ENCODE data around the gene SLITRK6. TPM values are rescaled to one million over a fixed set of nuclear protein-coding genes. Genes with fewer than 3 reads are reported as not detected.

The SLITRK6 gene
- total and polyA plus RNA-seq, 2 donors (not counting 3 experiments of a cell fraction or from before 2014, with no cell fraction given): not detected

DNA sequence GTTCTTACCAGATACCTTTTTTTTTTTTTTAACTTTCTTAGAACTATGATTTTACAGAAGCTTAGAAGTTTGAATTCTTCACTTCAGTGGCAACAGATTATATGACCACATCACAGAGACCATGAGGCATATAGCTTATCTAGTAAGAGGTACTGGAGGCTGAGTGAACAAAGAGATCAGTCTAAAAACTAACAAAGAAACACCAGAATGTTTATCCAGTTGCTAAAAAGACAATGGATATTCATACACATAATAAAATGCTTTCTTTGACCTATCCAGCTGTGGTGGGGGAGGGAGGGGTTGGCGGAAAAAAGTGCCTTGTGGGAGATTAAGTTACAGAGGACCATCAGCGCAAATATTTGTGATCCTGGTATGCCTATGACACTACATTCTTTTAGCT lies 34.7 kb upstream of the SLITRK6 start:
- Histone ChIP-seq H3K9me3 (replicated peaks; ENCODE audit: control insufficient read depth, insufficient read depth, low read length) (no peaks in the 10 kb centered on the region), H2AFZ (ENCODE audit: low read depth, low read length) (no peak overlapping the region), H3K9ac (replicated peaks; ENCODE audit: extremely low read depth, insufficient read depth, low read length) (no peak overlapping the region), H3K4me2 (ENCODE audit: insufficient read depth, low read length) (no peak overlapping the region), H3K4me1 (ENCODE audit: control insufficient read depth, extremely low read depth, insufficient read depth, low read length) (no peaks in the 10 kb centered on the region), H3K79me2 (ENCODE audit: control insufficient read depth, insufficient read depth, low read length) (no peaks in the 10 kb centered on the region), H3K27me3 (ENCODE audit: control insufficient read depth in 2 of 2, insufficient read depth in 2 of 2, low read length in 2 of 2) (no peaks in the 10 kb centered on the region), H3K36me3 (ENCODE audit: control insufficient read depth in 2 of 2, extremely low read depth in 1 of 2, insufficient read depth in 2 of 2, low read length in 2 of 2) (no peaks in the 10 kb centered on the region), H3K9me1 (replicated peaks; ENCODE audit: control insufficient read depth, extremely low read depth, insufficient read depth, low read length) (no peaks in the 10 kb centered on the region), H4K20me1 (replicated peaks; ENCODE audit: control insufficient read depth, extremely low read depth, insufficient read depth, low read length) (no peaks in the 10 kb centered on the region), H3K27ac (ENCODE audit: insufficient read depth, low read depth, low read length) (no peak overlapping the region), H3K4me3 (replicated peaks in 1 of 3; ENCODE audit: insufficient read depth in 1 of 3, low read depth in 1 of 3, low read length in 3 of 3) (no peak overlapping the region)
- no peak for DNase-seq (ENCODE audit: low read depth, low spot score)
- no peak for FAIRE-seq
- intact Hi-C loops (cut with micrococcal nuclease): no loop called here
- no TSS peak for BruUV-seq (replicated peaks)
- ChIA-PET CTCF (no interaction called here), POLR2A (no interaction called here)
- TF ChIP-seq POLR2AphosphoS5 (IDR thresholded peaks at IDR 0.05; ENCODE audit: insufficient read depth, low read depth, low read length) (no peak), GATA2 (IDR thresholded peaks at IDR 0.05; ENCODE audit: insufficient read depth, insufficient read length, low read depth, low read length) (no peak), JUN (IDR thresholded peaks at IDR 0.05; ENCODE audit: borderline replicate concordance, insufficient read depth, insufficient read length, low read depth) (no peak), EZH2 (IDR thresholded peaks at IDR 0.05; ENCODE audit: borderline replicate concordance, low read depth, low read length, severe bottlenecking) (no peak)
- TF ChIP-seq, protein P1, sequence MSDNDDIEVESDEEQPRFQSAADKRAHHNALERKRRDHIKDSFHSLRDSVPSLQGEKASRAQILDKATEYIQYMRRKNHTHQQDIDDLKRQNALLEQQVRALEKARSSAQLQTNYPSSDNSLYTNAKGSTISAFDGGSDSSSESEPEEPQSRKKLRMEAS (IDR thresholded peaks at IDR 0.05; ENCODE audit: insufficient read depth, insufficient read length): no peak
- TF ChIP-seq, protein P2, sequence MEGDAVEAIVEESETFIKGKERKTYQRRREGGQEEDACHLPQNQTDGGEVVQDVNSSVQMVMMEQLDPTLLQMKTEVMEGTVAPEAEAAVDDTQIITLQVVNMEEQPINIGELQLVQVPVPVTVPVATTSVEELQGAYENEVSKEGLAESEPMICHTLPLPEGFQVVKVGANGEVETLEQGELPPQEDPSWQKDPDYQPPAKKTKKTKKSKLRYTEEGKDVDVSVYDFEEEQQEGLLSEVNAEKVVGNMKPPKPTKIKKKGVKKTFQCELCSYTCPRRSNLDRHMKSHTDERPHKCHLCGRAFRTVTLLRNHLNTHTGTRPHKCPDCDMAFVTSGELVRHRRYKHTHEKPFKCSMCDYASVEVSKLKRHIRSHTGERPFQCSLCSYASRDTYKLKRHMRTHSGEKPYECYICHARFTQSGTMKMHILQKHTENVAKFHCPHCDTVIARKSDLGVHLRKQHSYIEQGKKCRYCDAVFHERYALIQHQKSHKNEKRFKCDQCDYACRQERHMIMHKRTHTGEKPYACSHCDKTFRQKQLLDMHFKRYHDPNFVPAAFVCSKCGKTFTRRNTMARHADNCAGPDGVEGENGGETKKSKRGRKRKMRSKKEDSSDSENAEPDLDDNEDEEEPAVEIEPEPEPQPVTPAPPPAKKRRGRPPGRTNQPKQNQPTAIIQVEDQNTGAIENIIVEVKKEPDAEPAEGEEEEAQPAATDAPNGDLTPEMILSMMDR (IDR thresholded peaks at IDR 0.05; ENCODE audit: extremely low read depth in 1 of 2, insufficient read depth in 1 of 2, low read depth in 1 of 2, low read length in 2 of 2): no peak
- dilution Hi-C loops (cut with MboI; ENCODE audit: extremely low pct_ligation_motif_present, low sequenced_read_pairs): no loop called here
